Measurements from ENCODE around the gene CPNE5.

- TF ChIP-seq CTCF (IDR thresholded peaks at IDR 0.05 in 8 of 11, conservative IDR thresholded peaks at IDR 0.05 in 3 of 11): no peak
- no peak for TF ChIP-seq POLR2A (IDR thresholded peaks at IDR 0.05)
These were observed 53.1 kb downstream of the CPNE5 start for GRCh38 chr6:36786055-36786675.

Data from spleen (tissue), 7 donors.